ENCODE measurements around the gene ROR2. TPM values are rescaled to one million over a fixed set of nuclear protein-coding genes. Genes with fewer than 3 reads are reported as not detected.

ROR2 gene
- total and polyA plus RNA-seq, 4 donors = 2.7 to 32.3 (median 9.2) TPM

DNA sequence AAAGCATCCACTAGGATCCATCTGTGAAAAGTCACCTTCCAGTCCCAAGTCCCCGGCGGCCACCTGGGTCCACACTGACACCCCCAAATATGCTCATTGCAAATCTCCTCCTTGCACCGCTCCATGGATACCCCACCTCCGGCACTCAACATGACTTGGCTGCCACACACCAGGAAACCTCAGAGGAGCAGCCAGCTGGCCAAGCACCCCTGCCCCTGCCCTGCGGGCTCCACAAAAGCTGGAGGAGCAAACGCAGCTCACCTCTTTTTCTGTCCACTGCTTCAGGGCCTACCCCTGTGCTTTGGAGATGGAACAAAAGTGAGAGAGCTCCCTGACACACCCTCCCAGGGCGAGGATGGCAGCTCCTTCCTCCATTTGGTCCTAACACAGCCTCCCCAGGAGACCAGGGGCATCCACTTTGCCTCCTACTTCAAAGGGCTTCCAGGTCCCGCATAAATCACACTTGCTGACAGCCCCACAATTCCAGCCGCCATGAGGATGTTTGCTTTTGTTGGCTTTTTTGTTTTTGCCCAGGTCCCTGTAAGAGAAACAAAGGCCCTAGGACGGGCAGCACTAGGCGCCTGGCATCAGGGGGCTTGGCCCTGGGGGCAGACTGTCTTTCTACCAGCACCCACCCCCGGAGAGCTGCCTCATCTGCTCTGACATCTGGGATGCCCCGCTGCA is 14.8 kb downstream of the ROR2 start:
- no peaks in the 10 kb centered on the region for H3K27me3 ChIP-seq (ENCODE audit: control insufficient read depth in 3 of 3, insufficient read depth in 3 of 3, low read length in 2 of 3)
- no peak for ATAC-seq (ENCODE audit: insufficient read depth, low FRiP score)
- H3K4me1 ChIP-seq (ENCODE audit: control insufficient read depth in 5 of 5, insufficient read depth in 5 of 5, low read length in 5 of 5) = peaks cover 0 to 38% (median 14%) of the 10 kb centered on the region in 5 donors
- peak in 2 of 3 donors; percentile 49 to 51 for DNase-seq
- H3K27ac ChIP-seq (ENCODE audit: low read depth in 1 of 2, low read length in 1 of 2) = no peak overlapping the region
- peak overlapping the region in 1 of 2 donors; percentile 69 for H3K9ac ChIP-seq (ENCODE audit: insufficient read depth in 1 of 2, low read length in 2 of 2)
- no peak overlapping the region for H3K4me3 ChIP-seq
- TF ChIP-seq, protein P1, sequence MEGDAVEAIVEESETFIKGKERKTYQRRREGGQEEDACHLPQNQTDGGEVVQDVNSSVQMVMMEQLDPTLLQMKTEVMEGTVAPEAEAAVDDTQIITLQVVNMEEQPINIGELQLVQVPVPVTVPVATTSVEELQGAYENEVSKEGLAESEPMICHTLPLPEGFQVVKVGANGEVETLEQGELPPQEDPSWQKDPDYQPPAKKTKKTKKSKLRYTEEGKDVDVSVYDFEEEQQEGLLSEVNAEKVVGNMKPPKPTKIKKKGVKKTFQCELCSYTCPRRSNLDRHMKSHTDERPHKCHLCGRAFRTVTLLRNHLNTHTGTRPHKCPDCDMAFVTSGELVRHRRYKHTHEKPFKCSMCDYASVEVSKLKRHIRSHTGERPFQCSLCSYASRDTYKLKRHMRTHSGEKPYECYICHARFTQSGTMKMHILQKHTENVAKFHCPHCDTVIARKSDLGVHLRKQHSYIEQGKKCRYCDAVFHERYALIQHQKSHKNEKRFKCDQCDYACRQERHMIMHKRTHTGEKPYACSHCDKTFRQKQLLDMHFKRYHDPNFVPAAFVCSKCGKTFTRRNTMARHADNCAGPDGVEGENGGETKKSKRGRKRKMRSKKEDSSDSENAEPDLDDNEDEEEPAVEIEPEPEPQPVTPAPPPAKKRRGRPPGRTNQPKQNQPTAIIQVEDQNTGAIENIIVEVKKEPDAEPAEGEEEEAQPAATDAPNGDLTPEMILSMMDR (IDR thresholded peaks at IDR 0.05; ENCODE audit: control extremely low read depth, extremely low read depth) = no peak
- peaks cover 3 to 11% (median 5%) of the 10 kb centered on the region in 4 donors for H3K9me3 ChIP-seq (ENCODE audit: control insufficient read depth in 4 of 4, insufficient read depth in 3 of 4, low read length in 3 of 4)
- 73 to 77% methylated on average over 13 of the region's 13 CpGs for WGBS, 2 donors
- peaks cover 0 to 5% (median 0%) of the 10 kb centered on the region in 4 donors for H3K36me3 ChIP-seq (ENCODE audit: control insufficient read depth in 4 of 4, insufficient read depth in 4 of 4, low read length in 4 of 4)

DNA sequence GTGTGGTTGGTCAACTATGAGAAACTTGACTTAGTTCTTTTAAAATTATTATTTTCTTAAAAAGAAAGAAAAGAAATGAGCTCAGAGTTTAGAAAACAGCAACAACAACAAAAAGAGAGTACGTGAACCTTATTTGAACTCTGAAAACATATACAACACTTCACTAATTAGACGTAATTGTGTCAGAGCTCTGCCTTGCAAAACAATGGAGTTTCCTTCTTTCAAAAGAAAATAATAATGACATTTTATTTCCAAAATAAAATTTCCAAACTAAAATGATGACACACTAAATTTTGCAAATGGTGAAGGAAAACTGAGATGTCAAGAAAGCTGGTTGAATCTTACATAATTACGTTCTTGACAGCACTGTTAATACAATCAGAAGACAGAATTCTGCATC is 15.4 kb downstream of the ROR2 start:
- peak in 2 of 3 donors; percentile 69 to 70 for DNase-seq
- TF ChIP-seq, protein P1 (IDR thresholded peaks at IDR 0.05; ENCODE audit: control extremely low read depth, extremely low read depth) = no peak
- H3K4me3 ChIP-seq = no peak overlapping the region
- H3K9me3 ChIP-seq (ENCODE audit: control insufficient read depth in 4 of 4, insufficient read depth in 3 of 4, low read length in 3 of 4) = peaks cover 5 to 16% (median 8%) of the 10 kb centered on the region in 4 donors
- peaks cover 0 to 38% (median 14%) of the 10 kb centered on the region in 5 donors for H3K4me1 ChIP-seq (ENCODE audit: control insufficient read depth in 5 of 5, insufficient read depth in 5 of 5, low read length in 5 of 5)
- no peaks in the 10 kb centered on the region for H3K27me3 ChIP-seq (ENCODE audit: control insufficient read depth in 3 of 3, insufficient read depth in 3 of 3, low read length in 2 of 3)
- peaks cover 0 to 9% (median 0%) of the 10 kb centered on the region in 4 donors for H3K36me3 ChIP-seq (ENCODE audit: control insufficient read depth in 4 of 4, insufficient read depth in 4 of 4, low read length in 4 of 4)
- WGBS, 2 donors = 57 to 75% methylated on average over 3 of the region's 3 CpGs
- ATAC-seq (ENCODE audit: insufficient read depth, low FRiP score) = no peak
- no peak overlapping the region for H3K9ac ChIP-seq (ENCODE audit: insufficient read depth in 1 of 2, low read length in 2 of 2)
- H3K27ac ChIP-seq (ENCODE audit: low read depth in 1 of 2, low read length in 1 of 2) = no peak overlapping the region

DNA sequence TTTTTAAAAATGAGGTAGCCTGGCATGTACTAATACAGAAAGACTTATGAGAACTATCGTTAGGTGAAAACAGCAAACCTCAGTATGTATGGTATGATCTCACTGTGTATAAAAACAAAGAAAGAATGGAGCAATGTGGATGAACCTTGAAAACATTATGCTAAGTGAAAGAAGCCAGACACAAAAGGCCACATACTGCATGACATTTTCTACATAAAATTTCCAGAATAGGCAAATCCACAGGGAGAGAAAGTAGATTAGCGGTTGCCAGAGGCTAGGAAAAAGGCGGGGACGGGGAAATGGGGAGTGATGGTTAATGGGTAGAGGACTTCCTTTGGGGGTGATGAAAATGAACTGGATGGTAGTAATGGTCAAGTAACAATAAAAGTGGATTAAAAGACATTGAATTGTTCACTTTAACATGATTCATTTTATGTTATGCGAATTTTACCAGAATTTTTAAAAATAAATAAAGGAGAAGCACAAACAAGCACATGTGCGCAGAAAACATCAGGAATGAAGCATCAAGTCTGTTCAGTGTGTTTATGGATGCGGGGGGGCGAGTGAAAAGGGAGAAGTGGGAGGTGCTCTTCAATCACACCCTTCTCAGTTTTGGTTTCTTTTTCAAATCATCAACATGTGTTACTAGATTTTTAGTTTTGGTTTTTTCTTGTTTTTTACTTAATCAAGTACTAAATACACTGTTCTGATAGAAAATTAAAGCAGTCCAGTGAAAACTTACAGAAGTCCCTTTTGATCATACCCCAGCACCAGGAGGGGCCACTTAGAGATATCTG is 16.3 kb downstream of the ROR2 start:
- peaks cover 0 to 9% (median 0%) of the 10 kb centered on the region in 4 donors for H3K36me3 ChIP-seq (ENCODE audit: control insufficient read depth in 4 of 4, insufficient read depth in 4 of 4, low read length in 4 of 4)
- TF ChIP-seq, protein P1 (IDR thresholded peaks at IDR 0.05; ENCODE audit: control extremely low read depth, extremely low read depth) = no peak
- ATAC-seq (ENCODE audit: insufficient read depth, low FRiP score) (no peak), DNase-seq (peak in 2 of 3 donors; percentile 62 to 69)
- peaks cover 7 to 21% (median 11%) of the 10 kb centered on the region in 4 donors for H3K9me3 ChIP-seq (ENCODE audit: control insufficient read depth in 4 of 4, insufficient read depth in 3 of 4, low read length in 3 of 4)
- WGBS, 2 donors = 86 to 89% methylated on average over 8 of the region's 8 CpGs
- H3K27me3 ChIP-seq (ENCODE audit: control insufficient read depth in 3 of 3, insufficient read depth in 3 of 3, low read length in 2 of 3) = no peaks in the 10 kb centered on the region
- H3K4me3 ChIP-seq = no peak overlapping the region
- no peak overlapping the region for H3K9ac ChIP-seq (ENCODE audit: insufficient read depth in 1 of 2, low read length in 2 of 2)
- H3K27ac ChIP-seq (ENCODE audit: low read depth in 1 of 2, low read length in 1 of 2) = no peak overlapping the region
- H3K4me1 ChIP-seq (ENCODE audit: control insufficient read depth in 5 of 5, insufficient read depth in 5 of 5, low read length in 5 of 5) = peaks cover 0 to 38% (median 14%) of the 10 kb centered on the region in 5 donors

Data from lung (tissue), 12 donors.